HG03558 (cell line): ENCODE measurements around the gene PMIS2.

Experiments used
- ATAC-seq: cut with Tn5 transposase; IDR thresholded peaks from one replicate; pipeline ENCODE4 v1.9.1; 2021; ENCODE audit warnings: moderate number of reproducible peaks; ENCODE audit not compliant: unreplicated experiment; ENCODE audit errors: extremely low read depth

PMIS2 gene

DNA sequence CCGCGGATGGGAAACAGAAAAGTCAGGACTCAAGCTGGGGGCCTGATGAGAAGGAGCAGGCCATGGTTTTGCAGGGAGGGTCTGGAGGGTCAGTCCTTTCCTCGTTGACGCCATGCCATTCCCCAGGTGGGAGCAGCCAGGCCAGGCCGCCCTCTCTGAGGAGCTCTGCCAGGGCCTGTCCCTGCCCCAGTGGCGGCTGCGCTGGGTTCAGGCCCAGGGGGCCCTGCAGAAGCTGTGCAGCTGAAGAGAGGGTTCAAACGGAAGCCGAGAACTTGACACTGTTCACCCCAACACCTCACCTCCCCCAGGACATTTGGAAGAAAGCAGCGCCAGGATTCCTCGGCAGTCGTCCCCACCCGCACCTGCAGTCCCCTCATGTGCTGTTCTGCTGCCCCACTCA, 36.8 kb downstream of the PMIS2 start:
- no peak for ATAC-seq

DNA sequence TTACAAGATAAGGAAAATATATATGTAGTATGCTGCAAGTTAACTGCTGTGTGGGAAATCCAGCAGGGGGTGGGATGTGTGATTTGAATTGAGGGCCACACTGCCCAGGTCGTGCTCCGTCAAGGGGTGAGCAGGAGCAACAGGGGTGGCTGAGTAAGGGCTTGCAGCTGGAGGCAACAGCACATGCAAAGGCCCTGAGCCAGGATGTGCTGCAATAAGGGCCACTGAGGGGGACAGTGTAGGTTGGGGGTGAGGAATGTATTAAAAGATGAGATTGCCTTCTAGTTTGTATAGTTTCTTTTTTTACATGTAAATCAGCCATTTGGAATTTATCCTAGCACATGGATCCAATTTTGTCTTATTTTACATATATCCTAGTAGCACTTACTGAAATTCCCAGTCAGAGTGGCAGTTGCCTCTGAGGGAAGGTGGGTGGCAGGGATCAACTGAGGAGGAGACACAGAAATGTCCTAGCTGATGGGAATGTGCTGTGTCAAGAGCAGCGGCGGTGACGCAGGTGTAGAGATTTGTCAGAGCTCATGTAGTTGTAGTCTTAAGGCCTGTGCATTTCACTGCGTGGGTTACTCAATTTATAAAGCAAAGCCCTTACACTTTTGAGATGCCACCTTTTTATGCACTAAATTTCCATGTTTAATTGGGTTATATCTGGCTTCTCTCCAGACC, 37.5 kb downstream of the PMIS2 start:
- ATAC-seq, result no peak

- ATAC-seq, result no peak
Observed at GRCh38 chr19:35628264-35628564, 42.2 kb downstream of the PMIS2 start.

- peak; percentile 68 for ATAC-seq
Observed at GRCh38 chr19:35628565-35629331, 42.8 kb downstream of the PMIS2 start, which contains the start of gene RBM42. RBM42 (plus strand) TSS chr19:35629036; CDS start chr19:35629154, 118 bp downstream.

DNA sequence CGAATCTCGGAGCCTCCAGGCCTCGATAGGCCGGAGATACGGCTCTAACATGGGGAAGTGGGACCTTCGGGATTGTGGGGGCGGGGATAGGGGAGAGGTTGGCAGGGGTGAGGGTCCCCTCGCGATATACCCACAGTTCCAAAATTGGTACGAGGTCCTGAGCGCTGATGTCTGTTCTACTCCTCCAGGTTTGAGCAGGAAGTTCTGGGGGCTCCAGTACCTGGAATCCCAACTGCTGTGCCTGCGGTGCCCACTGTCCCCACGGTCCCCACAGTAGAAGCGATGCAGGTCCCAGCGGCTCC, 43.3 kb downstream of the PMIS2 start:
- no peak for ATAC-seq

DNA sequence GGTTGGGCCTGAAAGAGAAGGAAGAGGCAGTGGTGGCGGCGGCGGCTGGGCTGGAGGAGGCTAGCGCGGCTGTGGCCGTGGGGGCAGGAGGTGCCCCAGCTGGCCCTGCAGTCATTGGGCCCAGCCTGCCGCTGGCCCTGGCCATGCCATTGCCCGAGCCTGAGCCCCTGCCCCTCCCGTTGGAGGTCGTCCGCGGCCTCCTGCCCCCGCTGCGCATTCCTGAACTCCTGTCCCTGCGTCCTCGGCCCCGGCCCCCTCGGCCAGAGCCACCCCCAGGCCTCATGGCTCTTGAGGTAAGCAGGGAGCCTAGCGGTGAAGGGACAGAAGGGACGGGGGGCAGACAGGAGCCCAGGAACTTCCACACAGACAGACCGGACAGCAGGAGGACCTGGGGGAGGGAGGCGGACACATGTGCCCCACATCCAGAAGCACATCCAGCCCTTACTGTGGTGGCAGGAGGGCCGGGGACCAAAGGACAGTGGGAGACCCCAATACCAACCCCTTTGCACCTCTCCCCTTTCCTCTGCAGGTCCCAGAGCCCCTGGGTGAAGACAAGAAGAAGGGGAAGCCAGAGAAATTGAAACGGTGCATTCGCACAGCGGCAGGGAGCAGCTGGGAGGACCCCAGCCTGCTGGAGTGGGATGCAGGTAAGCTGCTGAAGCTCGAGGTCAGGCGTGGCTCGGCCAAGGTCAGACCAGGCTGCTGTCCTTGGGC, 47.9 kb downstream of the PMIS2 start:
- ATAC-seq, result no peak

- no peak for ATAC-seq
Observed at GRCh38 chr19:35636651-35637050, 50.7 kb downstream of the PMIS2 start.
